ENCODE data around the gene ZNF497.

Gene ZNF497

DNA sequence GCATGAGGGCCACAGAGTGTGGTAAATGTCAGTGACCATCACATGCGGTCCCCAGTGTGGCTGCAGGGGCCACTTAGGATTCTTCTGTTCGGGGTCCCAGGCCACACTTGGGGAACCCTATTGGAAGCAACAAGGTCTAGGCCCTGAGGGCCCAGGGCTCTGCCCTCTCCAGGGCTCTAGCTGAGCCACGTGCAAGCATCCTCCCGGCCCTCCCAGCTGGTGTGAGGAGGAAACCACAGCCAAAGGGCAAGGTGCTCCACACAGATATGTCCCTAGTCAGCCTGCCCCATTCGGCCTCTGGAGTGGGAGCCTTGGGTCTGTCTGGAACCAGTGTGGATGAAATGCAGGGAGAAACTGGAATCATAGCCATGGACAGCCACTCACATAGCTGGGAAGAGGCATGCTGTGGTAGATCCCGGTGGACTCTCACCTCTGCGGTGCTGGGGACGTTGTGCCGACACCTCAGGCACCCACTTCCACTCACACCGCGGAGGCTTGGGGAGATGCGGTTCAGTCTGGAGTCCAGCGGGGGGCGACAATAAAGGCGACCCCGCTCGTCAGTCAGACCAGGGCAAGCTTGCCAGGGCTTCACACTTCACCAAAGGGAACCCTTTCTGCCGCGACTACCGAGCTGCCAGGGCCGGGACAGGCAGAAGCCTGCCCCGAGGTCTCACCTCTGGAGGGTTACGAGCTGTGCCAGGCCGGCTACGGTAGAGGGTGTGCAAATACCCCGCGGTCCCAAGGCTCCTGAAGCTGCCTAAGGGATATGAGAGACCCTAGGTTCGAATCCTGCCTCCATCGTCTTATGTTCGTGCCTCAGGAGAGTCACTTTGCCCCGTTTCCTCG lies 4.3 kb upstream of the ZNF497 start:
- TF ChIP-seq CTCF (conservative IDR thresholded peaks at IDR 0.05; ENCODE audit: low read depth): no peak
- ChIA-PET POLR2A (ENCODE audit: low non-redundant PET) (no interaction called here), CTCF (no interaction called here)
- no peak for DNase-seq (ENCODE audit: low spot score)
- no peak overlapping the region for H3K27ac ChIP-seq

- TF ChIP-seq CTCF (conservative IDR thresholded peaks at IDR 0.05; ENCODE audit: low read depth): no peak
- CTCF ChIA-PET: no interaction called here
- H3K27ac ChIP-seq: peak overlapping the region; percentile 97
- POLR2A ChIA-PET (ENCODE audit: low non-redundant PET): no interaction called here
- no peak for DNase-seq (ENCODE audit: low spot score)
These were observed 1.6 kb upstream of the ZNF497 start for GRCh38 chr19:58364146-58364545.

- DNase-seq (ENCODE audit: low spot score): peak; percentile 55
- POLR2A ChIA-PET (ENCODE audit: low non-redundant PET): interaction anchor here (1.3 kb wide), 1 partner anchor 35 kb away, joined by 4 read pairs; the partner anchor contains the start of gene ZSCAN22
- TF ChIP-seq CTCF (conservative IDR thresholded peaks at IDR 0.05; ENCODE audit: low read depth): no peak
- H3K27ac ChIP-seq: peak overlapping the region; percentile 97
- CTCF ChIA-PET: interaction anchor here (0.9 to 1.0 kb wide), 2 partner anchors 13 to 47 kb away, joined by 3 to 4 read pairs; partner anchors contain the start of gene ZNF584
These were observed 665 bp downstream of the ZNF497 start for GRCh38 chr19:58361900-58362271.

DNA sequence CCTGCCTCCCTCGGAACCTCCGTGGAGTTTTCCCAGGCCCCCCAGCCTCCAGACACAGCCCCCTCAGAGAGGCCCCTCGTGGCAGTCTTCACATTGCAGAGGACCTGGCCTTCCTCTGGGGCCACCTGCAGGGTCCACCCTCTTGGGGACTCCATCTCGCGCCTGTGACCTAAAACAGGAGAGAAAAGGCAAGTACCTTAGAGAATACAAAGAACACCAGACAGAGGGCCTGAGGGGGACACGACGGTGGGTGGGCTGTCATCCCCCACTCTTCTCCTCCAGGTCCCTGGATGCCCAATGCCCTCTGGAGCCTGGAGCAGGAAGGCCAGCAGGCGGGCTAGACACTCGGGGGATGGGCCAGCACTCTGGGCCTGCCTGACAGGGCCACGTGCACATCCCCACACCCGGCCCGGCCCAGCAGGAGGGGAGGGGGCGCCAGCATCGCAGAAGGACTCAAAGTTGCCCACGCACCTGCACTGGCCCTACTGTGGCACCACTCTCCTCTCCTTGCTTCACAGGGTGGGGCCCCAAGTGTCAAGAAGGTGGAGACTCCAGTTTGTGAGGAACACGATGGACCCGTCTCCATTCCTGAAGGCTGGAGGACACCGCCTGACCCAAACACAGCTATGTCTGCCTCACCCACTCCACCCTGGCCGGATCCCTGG lies 4.9 kb downstream of the ZNF497 start:
- no peak for DNase-seq (ENCODE audit: low spot score)
- TF ChIP-seq CTCF (conservative IDR thresholded peaks at IDR 0.05; ENCODE audit: low read depth): no peak
- ChIA-PET CTCF (interaction anchor here (0.7 kb wide), 1 partner anchor 15 kb away, joined by 3 read pairs; no protein-coding TSS in a partner anchor), POLR2A (ENCODE audit: low non-redundant PET) (no interaction called here)
- no peak overlapping the region; the same call in 1 of the 2 replicates for H3K27ac ChIP-seq

GRCh38 chr19:58356766-58357480 lies 5.6 kb downstream of the ZNF497 start:
- ChIA-PET CTCF (interaction anchor here (0.7 kb wide), 1 partner anchor 14 kb away, joined by 3 read pairs; no protein-coding TSS in a partner anchor), POLR2A (ENCODE audit: low non-redundant PET) (no interaction called here)
- no peak overlapping the region for H3K27ac ChIP-seq
- no peak for TF ChIP-seq CTCF (conservative IDR thresholded peaks at IDR 0.05; ENCODE audit: low read depth)
- no peak for DNase-seq (ENCODE audit: low spot score)
